ENCODE measurements around the gene CARD14.

CARD14 gene

DNA sequence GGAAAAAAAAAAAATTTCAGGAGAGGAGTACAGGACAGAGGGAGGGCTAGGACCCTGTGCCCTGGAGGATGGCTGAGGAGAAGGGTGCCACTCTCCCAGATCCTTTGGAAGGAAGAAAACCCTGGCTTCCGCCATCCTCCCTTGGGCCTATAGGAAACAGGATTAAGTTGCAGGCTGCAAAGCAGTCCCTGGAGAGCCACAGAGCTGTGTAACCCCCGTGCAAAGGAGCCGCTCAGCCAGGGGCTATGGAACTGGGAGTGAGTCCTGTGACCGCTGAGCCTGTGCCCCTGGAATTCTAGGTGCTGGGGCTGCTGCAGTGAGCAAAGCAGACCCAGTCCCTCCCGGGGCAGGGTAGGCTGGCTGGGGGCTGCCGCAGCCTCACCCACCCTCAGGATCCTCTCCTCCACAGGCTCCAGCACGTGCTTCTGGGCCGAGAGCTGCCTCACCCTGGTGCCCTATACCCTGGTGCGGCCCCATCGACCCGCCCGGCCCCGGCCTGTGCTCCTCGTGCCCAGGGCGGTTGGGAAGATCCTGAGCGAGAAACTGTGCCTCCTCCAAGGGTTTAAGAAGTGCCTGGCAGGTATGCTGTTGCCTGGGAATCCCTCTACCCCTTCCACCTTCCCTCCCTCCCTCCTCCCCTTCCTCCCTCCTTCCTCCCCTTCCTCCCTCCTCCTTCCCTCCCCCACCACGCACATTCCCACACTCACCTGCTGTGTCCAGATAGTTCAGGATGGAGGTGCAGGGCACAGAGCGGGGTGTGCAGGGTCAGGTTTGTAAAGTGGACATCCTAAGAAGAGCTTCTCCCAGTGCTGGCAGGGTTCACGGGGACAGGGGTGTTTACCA is 35.0 kb downstream of the CARD14 start:
- DNase-seq (ENCODE audit: insufficient read length) (no peak), FAIRE-seq (no peak)
- no peak for TF ChIP-seq POLR2A (IDR thresholded peaks at IDR 0.05; ENCODE audit: low read depth, low read length)

DNA sequence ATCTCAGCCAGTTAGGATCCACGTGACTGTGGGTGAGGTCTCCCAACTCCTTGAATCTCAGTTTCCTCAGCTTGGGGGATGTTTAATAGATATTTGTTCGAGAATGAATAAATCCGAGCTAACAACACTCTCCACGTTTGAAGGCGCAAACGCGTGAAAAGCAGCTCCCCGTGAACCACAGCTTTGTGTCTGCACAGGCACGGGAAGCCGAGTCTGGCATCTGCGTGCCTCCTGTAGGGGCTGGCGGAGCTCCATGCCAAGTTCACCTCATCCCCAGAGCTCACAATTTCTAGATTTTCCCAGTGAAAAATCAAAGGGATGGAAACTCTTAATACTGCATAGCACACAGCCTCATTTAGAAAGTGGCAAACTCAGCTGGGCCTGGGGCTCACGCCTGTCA is 36.0 kb downstream of the CARD14 start:
- FAIRE-seq (no peak), DNase-seq (ENCODE audit: insufficient read length) (no peak)
- TF ChIP-seq TAF1 (IDR thresholded peaks at IDR 0.05; ENCODE audit: borderline replicate concordance, low read depth, low read length), result no peak
- TF ChIP-seq POLR2A (IDR thresholded peaks at IDR 0.05; ENCODE audit: low read depth, low read length), result no peak
- no peak for TF ChIP-seq POLR2AphosphoS5 (IDR thresholded peaks at IDR 0.05; ENCODE audit: low read depth, low read length)

DNA sequence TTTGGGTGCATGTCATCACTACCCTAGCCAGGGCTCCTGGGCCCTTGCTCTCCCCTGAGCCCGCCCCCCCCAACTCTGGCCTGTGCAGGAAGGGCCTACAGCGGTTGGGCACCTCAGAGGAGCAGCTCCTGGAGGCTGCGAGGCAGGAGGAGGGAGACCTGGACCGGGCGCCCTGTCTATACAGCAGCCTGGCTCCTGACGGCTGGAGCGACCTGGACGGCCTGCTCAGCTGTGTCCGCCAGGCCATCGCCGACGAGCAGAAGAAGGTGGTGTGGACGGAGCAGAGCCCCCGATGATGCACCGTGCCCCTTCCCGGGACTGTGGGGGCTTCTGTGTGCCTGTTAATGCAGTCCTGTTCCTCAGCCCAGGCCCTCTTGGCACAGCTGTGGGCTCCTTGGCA is 38.2 kb downstream of the CARD14 start:
- FAIRE-seq (no peak), DNase-seq (ENCODE audit: insufficient read length) (no peak)
- no peak for TF ChIP-seq TAF1 (IDR thresholded peaks at IDR 0.05; ENCODE audit: borderline replicate concordance, low read depth, low read length)
- no peak for TF ChIP-seq POLR2A (IDR thresholded peaks at IDR 0.05; ENCODE audit: low read depth, low read length)
- no peak for TF ChIP-seq POLR2AphosphoS5 (IDR thresholded peaks at IDR 0.05; ENCODE audit: low read depth, low read length)

DNA sequence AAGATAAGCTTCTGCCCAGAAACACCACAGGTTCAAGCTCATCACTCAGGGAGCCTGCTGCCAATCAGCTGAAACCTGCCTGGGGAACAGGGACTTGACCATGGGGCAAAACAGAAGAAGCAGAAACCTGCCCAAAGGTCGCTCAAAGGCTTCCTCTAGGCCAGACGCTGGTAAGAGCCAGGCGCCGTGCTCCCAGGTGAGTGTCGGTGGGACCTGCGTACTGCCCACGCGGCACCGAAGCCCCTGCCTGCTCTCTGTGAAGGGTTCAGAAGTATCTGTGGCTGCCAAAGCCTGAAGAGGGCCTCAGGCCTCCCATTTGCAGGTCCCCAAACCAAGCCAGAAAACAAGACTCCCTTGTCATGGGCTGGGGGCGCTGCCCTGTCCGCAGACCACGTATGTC is 39.9 kb downstream of the CARD14 start:
- no peak for DNase-seq (ENCODE audit: insufficient read length)
- no peak for FAIRE-seq
- TF ChIP-seq POLR2AphosphoS5 (IDR thresholded peaks at IDR 0.05; ENCODE audit: low read depth, low read length) (no peak), POLR2A (IDR thresholded peaks at IDR 0.05; ENCODE audit: low read depth, low read length) (no peak), TAF1 (IDR thresholded peaks at IDR 0.05; ENCODE audit: borderline replicate concordance, low read depth, low read length) (no peak)

DNA sequence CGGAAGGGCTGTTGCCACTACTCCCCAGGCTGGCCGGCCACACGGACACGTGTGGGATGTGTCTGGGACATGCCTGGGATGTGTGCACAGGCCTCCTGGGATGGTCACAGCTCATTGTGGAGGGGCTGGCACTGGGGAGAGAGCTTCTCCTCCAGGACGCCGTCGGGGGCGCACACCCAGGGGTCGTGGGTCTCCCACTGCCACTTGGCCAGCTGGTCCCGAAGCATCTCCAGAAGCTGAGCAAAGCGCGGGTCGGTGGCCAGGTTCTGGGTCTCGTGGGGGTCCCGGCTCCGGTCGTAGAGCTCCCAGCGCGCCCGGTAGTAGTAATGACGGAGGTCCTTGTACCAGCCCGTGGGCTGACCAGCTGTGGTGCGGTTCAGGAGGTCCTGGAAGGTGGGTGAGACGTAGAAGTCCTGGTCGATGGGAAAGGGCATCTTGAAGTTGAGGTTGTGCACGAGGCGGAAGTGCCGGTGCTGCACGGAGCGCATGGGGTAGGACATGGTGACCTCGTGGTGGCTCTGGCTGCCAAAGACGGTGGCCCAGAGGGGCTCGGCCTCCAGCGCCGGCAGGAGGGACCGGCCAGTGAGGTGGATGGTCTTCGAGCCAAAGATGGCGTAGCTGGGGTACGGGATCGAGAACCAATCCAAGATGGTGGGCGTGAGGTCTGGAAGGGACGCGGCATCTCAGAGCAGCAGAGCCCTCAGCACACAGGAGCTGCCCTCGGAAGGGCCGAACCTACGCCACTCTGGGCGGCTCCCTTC is 40.7 kb downstream of the CARD14 start:
- no peak for FAIRE-seq
- TF ChIP-seq POLR2AphosphoS5 (IDR thresholded peaks at IDR 0.05; ENCODE audit: low read depth, low read length), result no peak
- no peak for TF ChIP-seq POLR2A (IDR thresholded peaks at IDR 0.05; ENCODE audit: low read depth, low read length)
- no peak for TF ChIP-seq TAF1 (IDR thresholded peaks at IDR 0.05; ENCODE audit: borderline replicate concordance, low read depth, low read length)
- no peak for DNase-seq (ENCODE audit: insufficient read length)

DNA sequence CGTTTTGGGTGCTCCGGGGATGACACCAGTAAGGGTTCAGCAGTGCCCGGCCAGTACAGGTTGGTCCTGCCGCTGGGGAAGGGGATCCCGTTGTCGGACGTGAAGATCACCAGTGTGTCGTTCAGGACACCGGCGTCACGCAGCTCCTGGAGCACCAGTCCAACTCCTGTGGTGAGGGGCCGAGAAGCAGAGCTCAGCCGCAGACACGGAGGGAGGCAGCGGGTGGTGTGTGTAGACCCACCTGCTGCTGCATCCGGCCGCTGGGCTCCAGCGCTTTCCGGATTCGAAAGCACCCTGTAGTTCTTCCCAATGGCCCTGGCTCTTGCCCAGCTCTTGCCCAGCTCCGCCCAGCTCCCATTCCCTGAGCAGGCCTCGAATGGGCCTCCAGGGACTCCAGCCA is 42.3 kb downstream of the CARD14 start:
- DNase-seq (ENCODE audit: insufficient read length) (no peak), FAIRE-seq (no peak)
- TF ChIP-seq TAF1 (IDR thresholded peaks at IDR 0.05; ENCODE audit: borderline replicate concordance, low read depth, low read length), result no peak
- TF ChIP-seq POLR2A (IDR thresholded peaks at IDR 0.05; ENCODE audit: low read depth, low read length), result no peak
- TF ChIP-seq POLR2AphosphoS5 (IDR thresholded peaks at IDR 0.05; ENCODE audit: low read depth, low read length), result no peak

DNA sequence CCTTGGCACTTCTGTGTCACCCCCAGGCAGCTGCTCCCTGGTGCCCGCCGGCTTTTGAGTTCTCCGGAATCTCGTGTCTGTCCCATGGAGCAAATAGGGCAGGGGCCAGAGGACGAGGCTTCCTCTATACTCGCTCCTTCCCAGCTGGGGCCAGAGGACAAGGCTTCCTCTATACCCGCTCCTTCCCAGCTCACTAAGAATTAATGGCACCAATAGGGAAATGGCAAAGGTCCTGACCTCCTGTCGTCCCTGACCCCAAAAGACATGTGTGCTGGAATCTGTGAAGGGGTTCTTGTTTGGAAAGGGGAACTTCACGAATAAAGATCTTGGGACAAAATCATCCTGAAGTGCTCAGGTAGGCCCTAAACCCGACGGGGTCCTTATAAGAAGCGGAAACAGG is 42.7 kb downstream of the CARD14 start:
- TF ChIP-seq POLR2A (IDR thresholded peaks at IDR 0.05; ENCODE audit: low read depth, low read length) (no peak), POLR2AphosphoS5 (IDR thresholded peaks at IDR 0.05; ENCODE audit: low read depth, low read length) (no peak), TAF1 (IDR thresholded peaks at IDR 0.05; ENCODE audit: borderline replicate concordance, low read depth, low read length) (no peak)
- FAIRE-seq, result no peak

DNA sequence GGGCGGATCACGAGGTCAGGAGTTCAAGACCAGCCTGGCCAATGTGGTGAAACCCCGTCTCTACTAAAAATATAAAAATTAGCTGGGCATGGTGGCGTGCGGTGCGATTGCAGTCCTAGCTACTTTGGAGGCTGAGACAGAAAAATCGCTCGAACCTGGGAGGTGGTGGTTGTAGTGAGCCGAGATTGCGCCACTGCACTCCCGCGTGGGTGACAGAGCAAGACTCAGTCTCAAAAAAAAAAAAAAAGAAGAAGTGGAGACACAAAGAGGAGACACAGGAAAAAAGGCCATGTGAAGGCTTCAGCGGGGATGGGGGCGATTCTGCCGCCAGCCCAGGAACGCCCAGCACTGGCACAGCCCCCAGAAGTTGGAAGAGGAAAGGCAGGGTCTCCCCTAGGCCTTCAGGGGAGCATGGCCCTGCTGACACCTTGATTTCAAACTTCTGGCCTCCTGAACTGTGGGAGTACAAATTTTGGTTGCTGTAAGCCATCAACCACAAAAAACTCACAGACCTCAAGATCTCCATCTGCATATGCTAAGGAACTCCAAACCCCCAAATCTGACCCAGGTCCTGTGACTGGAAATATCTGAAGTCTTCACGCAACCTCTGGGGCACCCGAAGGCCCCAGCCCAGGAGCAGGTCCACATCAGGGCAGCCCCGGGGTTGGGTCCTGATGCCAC is 43.3 kb downstream of the CARD14 start:
- FAIRE-seq (no peak), DNase-seq (ENCODE audit: insufficient read length) (no peak)
- no peak for TF ChIP-seq TAF1 (IDR thresholded peaks at IDR 0.05; ENCODE audit: borderline replicate concordance, low read depth, low read length)
- no peak for TF ChIP-seq POLR2A (IDR thresholded peaks at IDR 0.05; ENCODE audit: low read depth, low read length)
- no peak for TF ChIP-seq POLR2AphosphoS5 (IDR thresholded peaks at IDR 0.05; ENCODE audit: low read depth, low read length)

More for the DNA sequence above, 42.7 kb downstream of the CARD14 start:
- DNase-seq (ENCODE audit: insufficient read length), result no peak

DNA sequence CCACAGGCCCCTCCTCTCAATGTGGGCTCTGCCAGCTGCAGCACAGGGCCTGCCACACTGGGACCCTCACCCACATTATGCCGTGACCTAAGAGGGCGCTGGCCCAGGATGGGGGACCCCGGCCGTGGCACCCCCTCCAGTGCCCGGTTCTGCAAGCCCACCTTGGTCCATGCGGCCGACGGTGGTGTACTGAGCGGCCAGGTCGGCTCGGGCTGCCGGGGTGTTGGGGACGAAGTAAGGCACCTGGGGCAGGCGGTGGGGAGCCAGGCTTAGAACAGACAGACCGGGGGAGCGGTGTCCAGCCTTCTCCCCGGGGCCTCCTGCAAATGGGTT is 43.8 kb downstream of the CARD14 start:
- FAIRE-seq, result no peak
- TF ChIP-seq POLR2AphosphoS5 (IDR thresholded peaks at IDR 0.05; ENCODE audit: low read depth, low read length), result no peak
- TF ChIP-seq TAF1 (IDR thresholded peaks at IDR 0.05; ENCODE audit: borderline replicate concordance, low read depth, low read length), result no peak
- TF ChIP-seq POLR2A (IDR thresholded peaks at IDR 0.05; ENCODE audit: low read depth, low read length), result no peak
- DNase-seq (ENCODE audit: insufficient read length), result no peak

DNA sequence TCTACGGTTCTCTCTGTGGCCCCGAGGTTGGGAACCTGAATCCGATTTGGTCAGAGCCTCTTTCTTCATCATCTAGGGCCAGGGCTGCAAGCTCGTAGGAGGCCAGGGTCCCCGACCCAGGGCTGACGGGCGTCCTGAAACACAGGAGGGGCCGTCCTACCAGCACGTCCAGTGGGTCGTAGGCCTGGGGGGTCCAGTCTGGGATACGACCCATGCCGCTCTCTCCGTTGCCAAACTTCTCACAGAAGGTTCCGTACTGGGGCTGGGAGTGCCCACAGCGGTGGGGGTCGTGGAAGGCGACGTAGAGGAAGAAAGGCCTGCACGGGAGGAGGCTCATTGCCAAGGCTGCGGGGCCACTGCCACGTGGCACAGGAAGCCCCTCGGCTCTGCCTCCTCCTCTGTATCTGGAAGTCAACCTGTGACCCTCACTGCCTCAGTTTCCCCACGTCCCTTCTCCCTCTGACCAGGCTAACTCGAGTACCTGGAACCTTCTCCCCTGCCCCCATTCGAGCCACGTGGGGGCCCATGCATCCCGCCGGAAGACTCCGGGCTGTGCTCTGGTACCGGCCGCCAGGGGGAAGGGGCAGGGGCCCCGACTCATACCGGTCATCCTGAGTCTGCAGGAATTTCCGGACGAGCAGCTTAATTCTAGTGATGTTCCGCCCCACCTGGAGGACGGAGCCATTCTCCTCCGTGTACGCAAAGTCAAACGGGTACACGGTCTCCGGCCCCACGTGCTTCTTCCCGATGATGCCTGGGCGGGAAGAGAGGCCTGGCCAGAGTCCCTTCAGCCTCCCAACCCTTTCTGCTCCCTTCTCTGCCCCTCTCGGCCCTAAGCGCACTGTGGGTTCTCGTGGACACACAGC is 44.4 kb downstream of the CARD14 start:
- TF ChIP-seq TAF1 (IDR thresholded peaks at IDR 0.05; ENCODE audit: borderline replicate concordance, low read depth, low read length) (no peak), POLR2A (IDR thresholded peaks at IDR 0.05; ENCODE audit: low read depth, low read length) (no peak), POLR2AphosphoS5 (IDR thresholded peaks at IDR 0.05; ENCODE audit: low read depth, low read length) (no peak)
- FAIRE-seq (no peak), DNase-seq (ENCODE audit: insufficient read length) (no peak)

DNA sequence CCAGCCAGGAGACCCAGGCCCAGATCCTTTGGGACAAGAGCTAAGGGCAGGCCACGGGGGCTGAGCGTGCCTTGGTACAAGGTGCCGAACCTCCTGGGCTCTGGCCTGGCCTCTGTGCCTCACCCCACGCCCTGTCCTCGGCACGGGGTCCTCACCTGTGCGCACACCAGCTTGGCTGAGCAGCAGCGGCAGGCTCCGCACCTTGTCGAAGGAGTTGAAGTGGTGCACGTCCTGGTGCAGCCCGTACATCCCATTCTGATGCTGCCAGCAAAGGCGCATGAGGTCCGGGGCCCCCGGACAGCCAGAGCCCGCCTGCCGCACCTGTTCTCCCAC is 45.0 kb downstream of the CARD14 start:
- no peak for TF ChIP-seq POLR2AphosphoS5 (IDR thresholded peaks at IDR 0.05; ENCODE audit: low read depth, low read length)
- no peak for TF ChIP-seq TAF1 (IDR thresholded peaks at IDR 0.05; ENCODE audit: borderline replicate concordance, low read depth, low read length)
- TF ChIP-seq POLR2A (IDR thresholded peaks at IDR 0.05; ENCODE audit: low read depth, low read length), result no peak
- no peak for DNase-seq (ENCODE audit: insufficient read length)
- FAIRE-seq, result no peak
